ENCODE measurements around the gene NOLC1. TPM values are rescaled to one million over a fixed set of nuclear protein-coding genes. Genes with fewer than 3 reads are reported as not detected.

Gene NOLC1
- 128 and 188 TPM in 2 replicates for polyA plus RNA-seq (2011; rRNA removed)
- 98.0 and 113 TPM in 2 replicates for polyA plus RNA-seq (2012; cell fraction: cytosol; rRNA removed)
- 76.9 and 103 TPM in 2 replicates for polyA plus RNA-seq (2012; cell fraction: nucleus; rRNA removed)
- polyA plus RNA-seq (2017; fragmentation: RNase III; extraction: RNeasy Plus Mini Kit Qiagen cat#74134 plus additional on column Dnase treatment), result 123 to 155 TPM (median 129 TPM) in 3 replicates
- 65.4 and 65.9 TPM in 2 replicates for polyA minus RNA-seq (2011; rRNA and poly(A)+ RNA removed)

GRCh38 chr10:102151774-102152544 is at the start of gene NOLC1:
NOLC1 (plus strand) TSS chr10:102152389; CDS start chr10:102152411, 22 bp downstream.
- CTCF ChIA-PET, result interaction anchor here (0.5 to 6.8 kb wide), 8 partner anchors 8 to 271 kb away, joined by 3 to 40 read pairs (median 6); partner anchors contain the start of gene PPRC1
- POLR2A ChIA-PET, result interaction anchor here (1.0 to 1.9 kb wide), 9 partner anchors 9 to 334 kb away, joined by 3 to 7 read pairs (median 5); partner anchors contain the start of genes FBXL15 and OGA
- ATAC-seq, result peak; percentile 86 to 92
- Histone ChIP-seq H3K4me2 (peak within 1 kb of the TSS; percentile 94), H3K27ac (peak within 1 kb of the TSS; percentile 86 to 91), H3K4me3 (peak within 1 kb of the TSS; percentile 75), H3K9me3 (no peaks in the 10 kb centered on the region), H3K4me1 (peaks cover 28% of the 10 kb centered on the region)
- FAIRE-seq, result peak; percentile 67
- DNase-seq (ENCODE audit: low read depth in 1 of 2, low spot score in 1 of 2), result peak; percentile 92 to 99
- WGBS (ENCODE audit: missing lambda C conversion rate), result 3% methylated on average over 46 of the region's 59 CpGs
- TF ChIP-seq SMC3 (IDR thresholded peaks at IDR 0.05) (no peak), NFE2L2 (conservative IDR thresholded peaks at IDR 0.05; ENCODE audit: low read length) (no peak), HOXB13 (CRISPR knock-in tag; IDR thresholded peaks at IDR 0.05; ENCODE audit: low read depth) (0 out of 2 replicates have a peak, but pooled peaks have one; percentile 73), RCOR1 (IDR thresholded peaks at IDR 0.05; ENCODE audit: low read depth, low read length) (0 out of 2 replicates have a peak, but pooled peaks have one; percentile 45), NR3C1 (IDR thresholded peaks at IDR 0.05) (no peak), NPAS2 (CRISPR knock-in tag; IDR thresholded peaks at IDR 0.05; ENCODE audit: borderline replicate concordance) (no peak), CHD2 (IDR thresholded peaks at IDR 0.05; ENCODE audit: low read length, partially characterized antibody) (peak; percentile 66), PBX3 (IDR thresholded peaks at IDR 0.05) (0 out of 2 replicates have a peak, but pooled peaks have one; percentile 70), HEYL (CRISPR knock-in tag; IDR thresholded peaks at IDR 0.05) (no peak), RNF2 (IDR thresholded peaks at IDR 0.05; ENCODE audit: borderline replicate concordance, low read depth) (no peak), FOXS1 (CRISPR knock-in tag; IDR thresholded peaks at IDR 0.05) (peak; percentile 33; the same call in 1 of the 2 replicates), POLR2AphosphoS2 (conservative IDR thresholded peaks at IDR 0.05; ENCODE audit: low read length) (peak; percentile 97), ATOH8 (CRISPR knock-in tag; IDR thresholded peaks at IDR 0.05; ENCODE audit: low read depth) (peak; percentile 78; the same call in 1 of the 2 replicates), FOSL2 (IDR thresholded peaks at IDR 0.05) (no peak), FOSL2 (CRISPR knock-in tag; IDR thresholded peaks at IDR 0.05) (peak; percentile 89), RAD21 (conservative IDR thresholded peaks at IDR 0.05 in 1 of 2, IDR thresholded peaks at IDR 0.05 in 1 of 2) (no peak), REST (IDR thresholded peaks at IDR 0.05) (peak; percentile 43; the same call in 1 of the 2 replicates), GATA3 (IDR thresholded peaks at IDR 0.05; ENCODE audit: borderline replicate concordance) (peak; percentile 61; the same call in 1 of the 2 replicates), RFX5 (IDR thresholded peaks at IDR 0.05) (peak; percentile 72; the same call in 1 of the 2 replicates), HDAC2 (IDR thresholded peaks at IDR 0.05) (no peak), MAX (IDR thresholded peaks at IDR 0.05) (peak; percentile 97), SREBF2 (IDR thresholded peaks at IDR 0.05) (no peak), E2F6 (IDR thresholded peaks at IDR 0.05; ENCODE audit: borderline replicate concordance, low read depth) (peak; percentile 96), CTCF (IDR thresholded peaks at IDR 0.05) (no peak), KDM1A (IDR thresholded peaks at IDR 0.05; ENCODE audit: low read depth) (no peak), CBX2 (IDR thresholded peaks at IDR 0.05; ENCODE audit: borderline replicate concordance, low read depth) (no peak), MYC (IDR thresholded peaks at IDR 0.05; ENCODE audit: borderline replicate concordance, low read length) (no peak; the same call in 1 of the 2 replicates), ZNF302 (CRISPR knock-in tag; IDR thresholded peaks at IDR 0.05) (no peak), FOSB (CRISPR knock-in tag; IDR thresholded peaks at IDR 0.05) (0 out of 2 replicates have a peak, but pooled peaks have one; percentile 35), CEBPB (IDR thresholded peaks at IDR 0.05) (peak in 1 of 2 experiments; percentile 58; a peak in 1 of 4 replicates)
